ENCODE measurements around the gene NPAS4. TPM values are rescaled to one million over a fixed set of nuclear protein-coding genes. Genes with fewer than 3 reads are reported as not detected.

Gene NPAS4
- total and polyA plus RNA-seq, 9 of the 15 experiments (the other 6 are each of a cell fraction or from before 2014, with no cell fraction given) = not detected

- TF ChIP-seq, protein P1, sequence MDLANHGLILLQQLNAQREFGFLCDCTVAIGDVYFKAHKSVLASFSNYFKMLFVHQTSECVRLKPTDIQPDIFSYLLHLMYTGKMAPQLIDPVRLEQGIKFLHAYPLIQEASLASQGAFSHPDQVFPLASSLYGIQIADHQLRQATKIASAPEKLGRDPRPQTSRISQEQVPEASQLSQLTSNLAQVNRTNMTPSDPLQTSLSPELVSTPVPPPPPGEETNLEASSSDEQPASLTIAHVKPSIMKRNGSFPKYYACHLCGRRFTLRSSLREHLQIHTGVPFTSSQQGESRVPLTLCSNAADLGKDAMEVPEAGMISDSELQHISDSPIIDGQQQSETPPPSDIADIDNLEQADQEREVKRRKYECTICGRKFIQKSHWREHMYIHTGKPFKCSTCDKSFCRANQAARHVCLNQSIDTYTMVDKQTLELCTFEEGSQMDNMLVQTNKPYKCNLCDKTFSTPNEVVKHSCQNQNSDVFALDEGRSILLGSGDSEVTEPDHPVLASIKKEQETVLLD (IDR thresholded peaks at IDR 0.05) = no peak
- TF ChIP-seq ZNF174 (CRISPR knock-in tag; IDR thresholded peaks at IDR 0.05) (no peak), ZBTB5 (IDR thresholded peaks at IDR 0.05) (no peak), PTTG1 (tag; IDR thresholded peaks at IDR 0.05; ENCODE audit: low read depth) (no peak)
Observed at GRCh38 chr11:66386171-66387069, 34.4 kb upstream of the NPAS4 start (continued).
